ENCODE results near the gene ENTPD2.

The ENTPD2 gene

GRCh38 chr9:137027369-137028262, 26.2 kb downstream of the ENTPD2 start, which contains the start of gene ABCA2:
Gene ABCA2, minus strand, starts transcription at chr9:137028237. Its CDS starts 97 bp downstream, at chr9:137028140.
- no peak for DNase-seq

- no peak for DNase-seq
Observed at GRCh38 chr9:137026828-137027227, 27.0 kb downstream of the ENTPD2 start.

DNA sequence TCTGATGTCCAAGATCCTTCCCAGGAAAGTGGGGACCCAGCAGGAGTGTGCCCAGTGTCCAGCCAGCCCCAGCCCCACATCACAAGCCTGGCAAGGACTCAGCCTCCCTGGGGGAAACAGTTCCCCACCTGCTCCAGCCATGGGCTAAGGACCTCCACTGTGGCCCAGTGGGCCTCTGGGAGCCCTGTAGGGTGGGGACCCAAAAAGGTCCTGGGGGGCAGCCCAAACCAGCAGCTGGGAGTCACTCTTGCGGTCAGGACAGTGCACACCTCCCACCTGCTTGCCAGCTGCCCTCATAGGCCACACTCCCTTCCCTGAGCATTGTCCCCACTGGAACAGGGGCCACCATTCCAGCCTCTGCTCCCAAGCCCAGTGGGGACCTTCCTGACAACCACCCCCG, 27.5 kb downstream of the ENTPD2 start:
- no peak for DNase-seq

DNA sequence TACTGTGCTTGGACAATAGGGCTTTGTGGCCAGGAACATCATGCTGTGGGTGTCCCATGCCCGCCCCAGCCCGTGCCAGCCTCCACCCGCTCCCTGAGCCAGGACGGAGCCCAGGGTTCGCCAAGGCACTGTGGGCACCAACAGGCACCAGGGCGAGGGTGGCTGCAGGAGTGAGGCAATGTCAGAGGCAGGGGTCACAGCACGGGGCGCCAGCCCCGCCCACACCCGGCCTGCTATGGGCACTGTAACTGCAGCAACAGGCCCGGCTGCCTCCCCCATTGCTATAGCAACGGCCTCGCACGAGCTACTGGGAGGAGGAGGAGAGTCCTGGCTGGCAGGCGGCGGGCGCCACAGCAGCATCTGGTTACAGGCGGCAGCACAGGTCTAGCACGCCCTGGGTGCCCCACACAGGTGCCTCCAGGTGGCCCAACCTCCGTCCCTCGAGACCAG, 28.3 kb downstream of the ENTPD2 start:
- DNase-seq, result peak; percentile 22

DNA sequence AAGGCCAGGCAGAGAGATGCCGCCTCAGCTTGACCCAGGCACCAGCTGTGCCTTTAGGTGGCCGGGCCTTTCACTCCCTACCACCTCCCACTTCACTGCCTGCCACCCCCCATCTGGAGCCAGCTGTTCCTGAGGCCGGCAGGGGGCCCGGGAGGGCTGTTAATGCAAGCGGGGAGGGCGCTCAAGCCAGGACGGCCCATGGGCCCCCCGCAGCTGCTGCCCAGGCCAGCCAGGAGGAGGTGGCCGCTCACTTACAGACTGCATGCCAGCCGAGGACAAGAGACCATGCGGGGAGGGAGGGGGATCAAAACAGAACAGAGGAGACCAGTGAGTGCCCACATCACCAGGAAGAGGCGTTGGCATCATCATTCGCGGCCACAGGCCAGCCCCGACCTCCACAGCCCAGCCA, 30.3 kb downstream of the ENTPD2 start:
- no peak for DNase-seq

- no peak for DNase-seq
Observed at GRCh38 chr9:137023157-137023556, 30.7 kb downstream of the ENTPD2 start.

- DNase-seq, result no peak
Observed at GRCh38 chr9:137022662-137023008, 31.2 kb downstream of the ENTPD2 start.

GRCh38 chr9:137021979-137022661, 31.7 kb downstream of the ENTPD2 start:
- DNase-seq, result peak; percentile 24

DNA sequence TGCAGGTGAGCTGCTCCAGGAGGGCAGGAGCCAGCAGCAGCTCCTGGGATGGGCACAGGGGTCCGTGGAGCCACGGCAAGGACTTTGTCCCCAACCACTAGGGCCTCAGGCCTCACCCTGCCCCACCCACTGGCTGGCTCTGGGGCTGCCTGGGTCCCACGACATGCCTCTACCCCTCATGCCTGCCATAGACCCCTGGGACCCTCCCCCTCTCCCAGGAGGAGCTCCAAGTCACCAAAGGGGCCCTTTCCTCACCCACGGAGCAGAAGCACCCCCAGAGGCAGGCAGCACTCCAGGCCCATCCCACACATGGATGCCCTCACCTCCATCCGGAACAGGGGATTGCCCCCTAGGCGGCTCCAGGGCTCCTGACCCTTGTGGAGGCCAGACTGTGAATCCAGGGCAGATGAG, 32.3 kb downstream of the ENTPD2 start:
- DNase-seq, result no peak

- DNase-seq, result no peak
Observed at GRCh38 chr9:137020771-137021567, 32.9 kb downstream of the ENTPD2 start.

DNA sequence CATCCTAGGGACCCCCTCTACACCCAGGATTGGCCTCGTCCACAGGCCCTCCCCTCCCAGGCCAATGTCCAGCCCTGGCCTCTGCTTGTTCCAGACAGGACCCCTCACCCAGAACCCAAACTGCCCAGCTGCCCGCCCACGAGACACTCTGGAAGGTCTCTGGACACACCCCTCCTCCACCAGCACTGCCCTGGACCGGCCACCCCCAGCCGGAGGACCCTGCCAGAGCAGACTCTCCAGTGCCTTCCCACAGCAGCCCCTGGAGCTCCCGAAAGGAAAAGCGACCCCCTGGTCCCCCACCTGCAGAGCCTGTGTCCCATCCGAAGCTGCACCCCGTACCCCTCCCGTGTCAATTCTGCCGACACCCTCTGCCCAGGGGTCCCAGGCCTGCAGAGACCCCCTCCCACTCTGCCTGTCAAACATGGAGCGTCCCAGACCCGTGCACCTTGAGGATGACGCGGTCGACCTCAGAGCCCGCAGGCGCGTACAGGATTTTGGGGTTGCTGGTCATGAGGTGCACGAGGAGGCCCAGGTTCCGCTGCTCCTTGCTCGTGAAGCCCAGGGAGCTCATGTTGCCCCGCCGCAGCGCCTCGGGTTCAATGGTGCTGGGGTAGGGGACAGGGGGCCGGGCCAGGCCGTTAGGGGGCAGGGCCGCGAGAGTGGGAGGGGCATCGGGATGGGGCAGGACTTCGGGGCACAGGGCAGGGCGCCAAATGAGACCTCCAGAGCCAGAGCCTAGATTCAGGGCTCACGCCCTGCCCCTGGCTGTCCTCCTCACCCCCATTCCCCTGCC, 33.8 kb downstream of the ENTPD2 start:
- DNase-seq, result no peak

DNA sequence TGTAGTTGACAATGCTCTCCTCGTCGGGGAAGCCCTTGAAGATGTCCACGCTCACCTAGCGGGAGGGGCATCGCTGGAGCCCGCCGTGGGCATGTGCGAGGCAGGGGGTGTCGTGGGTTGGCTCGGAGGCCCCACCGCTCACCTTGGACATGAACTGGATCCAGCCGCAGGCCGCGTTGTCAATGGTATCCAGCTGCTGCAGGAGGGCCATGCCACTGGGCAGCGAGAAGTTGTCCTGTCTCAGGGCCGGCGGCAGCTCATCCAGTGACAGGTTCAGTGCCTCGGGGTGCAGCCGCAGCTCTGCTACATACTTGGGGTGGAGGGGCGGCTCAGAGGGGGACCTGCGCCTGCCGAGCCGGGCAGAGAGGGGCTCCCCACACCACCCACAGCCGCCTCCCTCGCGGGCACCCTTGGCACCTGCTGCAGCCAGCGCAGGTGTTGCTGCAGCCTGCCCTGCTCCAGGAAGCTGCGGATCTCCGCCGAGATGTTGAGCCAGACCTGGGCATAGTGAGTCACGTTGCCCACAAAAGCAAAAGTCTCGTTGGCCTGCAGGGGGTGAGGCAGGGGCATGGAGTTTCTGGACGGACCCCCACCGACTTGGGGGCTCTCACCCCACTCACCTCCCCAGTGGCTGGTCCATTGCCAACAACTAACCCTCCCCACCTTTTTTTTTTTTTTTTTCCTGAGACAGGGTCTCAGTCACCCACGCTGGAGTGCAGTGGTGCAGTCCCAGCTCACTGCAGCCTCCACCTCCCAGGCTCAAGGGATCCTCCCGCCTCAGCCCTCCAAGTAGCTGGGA, 34.9 kb downstream of the ENTPD2 start:
- DNase-seq, result no peak

DNA sequence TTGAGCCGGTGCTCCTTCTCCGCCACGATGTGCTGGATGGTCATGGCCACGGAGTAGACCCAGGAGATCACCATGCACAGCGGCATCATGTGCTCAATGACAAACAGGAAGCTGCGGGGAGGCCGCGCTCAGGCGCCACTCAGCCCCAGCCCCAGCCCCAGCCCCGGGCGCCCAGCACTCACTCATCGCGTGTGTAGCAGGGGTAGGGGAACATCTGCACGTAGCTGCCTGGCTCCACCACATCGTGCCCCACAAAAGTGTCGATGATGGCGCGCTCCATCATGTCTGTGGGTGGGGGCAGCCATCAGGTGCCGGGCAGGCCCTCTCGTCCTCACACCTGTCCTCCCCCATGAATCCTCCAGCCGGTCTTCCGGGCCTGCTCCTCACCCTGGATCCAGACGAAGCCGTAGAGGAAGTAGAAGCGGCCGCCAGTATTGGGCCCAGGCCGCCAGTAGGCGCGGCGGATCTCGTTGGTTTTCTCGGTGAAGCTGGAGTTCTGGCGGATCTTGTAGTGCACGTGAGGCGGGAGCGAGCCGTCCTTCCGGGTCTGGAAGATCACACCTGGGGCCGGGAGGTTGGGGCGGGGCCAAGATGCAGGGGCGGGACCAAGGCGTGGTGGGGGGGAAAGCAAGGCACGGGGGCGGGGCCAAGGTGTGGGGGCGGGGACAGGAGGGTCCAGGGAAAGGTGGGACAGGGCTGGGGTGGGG, 35.9 kb downstream of the ENTPD2 start:
- DNase-seq, result no peak

GRCh38 chr9:137017071-137017470, 36.8 kb downstream of the ENTPD2 start:
- no peak for DNase-seq

DNA sequence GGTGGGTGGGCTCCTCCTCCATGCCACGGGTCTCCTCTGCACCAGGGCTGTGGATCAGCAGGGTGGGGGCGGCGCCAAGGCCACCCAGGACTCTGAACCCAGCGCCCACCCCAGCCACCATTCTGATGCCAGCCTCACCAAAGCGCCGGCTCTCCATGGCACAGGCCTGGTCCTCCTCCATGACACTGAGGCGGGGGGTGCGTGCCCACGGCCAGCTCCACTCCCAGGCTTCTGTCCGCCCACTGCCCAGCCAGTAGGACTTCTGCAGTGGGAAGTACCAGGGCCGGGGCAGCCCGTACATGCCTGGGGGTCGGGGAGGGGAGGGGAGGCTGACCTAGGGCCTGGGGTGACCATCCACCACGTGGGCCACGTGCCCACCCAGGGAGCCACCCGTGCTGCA, 37.4 kb downstream of the ENTPD2 start:
- DNase-seq, result no peak

- no peak for DNase-seq
Observed at GRCh38 chr9:137015976-137016375, 37.9 kb downstream of the ENTPD2 start.

DNA sequence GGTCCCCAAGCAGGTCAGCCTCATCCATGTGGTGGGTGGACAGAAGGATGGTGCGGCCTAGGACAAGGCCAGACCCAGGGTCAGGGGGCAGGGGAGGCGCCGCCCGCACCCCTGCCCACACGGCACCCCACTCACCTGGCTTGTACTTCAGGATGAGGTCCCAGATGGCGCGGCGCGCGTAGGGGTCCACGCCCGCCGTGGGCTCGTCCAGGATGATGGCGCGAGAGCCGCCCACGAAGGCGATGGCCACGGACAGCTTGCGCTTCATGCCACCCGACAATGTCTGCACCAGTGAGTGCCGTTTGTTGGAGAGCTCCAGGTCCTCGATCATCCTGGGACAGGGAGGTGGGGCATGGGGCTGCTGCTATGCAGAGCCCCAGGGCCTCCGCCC, 38.3 kb downstream of the ENTPD2 start:
- no peak for DNase-seq

DNA sequence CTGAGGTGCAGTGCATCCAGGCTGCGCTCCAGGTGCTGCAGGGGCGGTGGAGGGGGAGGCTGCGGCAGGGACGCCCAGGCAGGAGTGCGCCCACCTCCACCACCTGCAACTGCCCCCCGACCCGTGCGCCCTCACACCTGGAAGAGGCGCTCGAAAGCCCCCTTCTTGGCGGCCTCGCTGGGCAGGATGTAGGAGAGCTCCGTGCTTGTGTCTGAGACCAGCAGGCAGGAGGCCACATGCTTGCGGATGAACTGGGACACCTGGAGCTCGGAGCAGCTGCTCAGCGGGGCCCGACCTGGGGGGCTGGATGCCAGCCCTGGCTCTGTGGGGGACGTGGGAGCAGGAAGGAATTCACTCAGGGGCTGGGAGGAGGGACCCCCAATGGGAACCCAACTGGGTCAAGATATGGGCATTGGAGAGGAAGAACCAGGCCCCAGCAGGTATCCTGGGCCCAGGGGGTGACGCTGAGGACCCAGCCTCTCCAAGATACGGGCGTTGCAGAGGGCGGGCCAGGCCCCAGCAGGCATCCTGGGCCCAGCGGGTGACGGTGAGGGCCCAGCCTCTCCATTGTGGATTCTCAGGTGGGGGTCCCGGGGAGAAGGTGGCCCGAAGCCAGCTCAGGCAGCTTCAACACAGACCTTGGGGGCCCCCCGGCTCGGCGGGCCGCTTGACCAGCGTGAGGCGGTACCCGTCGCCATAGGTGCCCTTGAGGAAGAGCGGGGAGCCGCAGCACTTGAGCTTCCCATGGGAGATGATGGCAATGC, 38.9 kb downstream of the ENTPD2 start:
- DNase-seq, result no peak

- DNase-seq, result no peak
Observed at GRCh38 chr9:137014166-137014565, 39.7 kb downstream of the ENTPD2 start.

DNA sequence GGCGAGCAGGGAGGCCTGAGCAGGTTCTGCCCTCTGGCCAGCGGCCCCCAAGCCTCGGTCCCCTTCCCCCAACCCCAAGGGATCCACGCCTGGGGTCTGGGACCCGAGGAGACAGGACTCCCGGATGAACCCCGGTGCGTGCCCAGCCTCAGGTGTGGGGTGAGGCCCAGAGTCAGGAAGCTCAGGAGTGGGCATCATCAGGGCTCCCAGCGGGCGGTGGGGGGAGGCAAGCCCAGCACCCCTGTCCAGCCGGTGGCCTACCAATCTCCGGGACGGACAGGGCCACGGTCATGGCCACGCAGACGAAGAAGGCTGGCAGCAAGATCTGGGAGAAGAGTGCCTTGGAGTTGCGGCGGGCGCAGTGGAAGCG, 40.3 kb downstream of the ENTPD2 start:
- DNase-seq, result no peak

Data from kidney glomerular epithelial cell (primary cell).